GM12878 (cell line): Measurements from ENCODE around the gene NOXA1. TPM values are rescaled to one million over a fixed set of nuclear protein-coding genes. Genes with fewer than 3 reads are reported as not detected.

Experiments used
- ATAC-seq: fragments of 200-7000 bp; cut with Tn5 transposase; 3 replicates; pipeline ENCODE4 v1.9.1; 2020; ENCODE audit warnings: mild to moderate bottlenecking, moderate library complexity
- BruUV-seq: library from RNA; stranded (reverse); fragments of 400-500 nt; replicated peaks from 2 replicates; lab custom pipeline; 2021; lab: Mats Ljungman, UMichigan
- CTCF ChIA-PET: fragments of 300-600 bp; sonication (Branson Sonifier 250); formaldehyde crosslinking; extraction: SDS; loops from one replicate; lab custom pipeline; 2021; ENCODE audit warnings: inconsistent platforms; lab: Yijun Ruan, JAX
- POLR2A ChIA-PET: fragments of 350-600 bp; formaldehyde crosslinking; extraction: SDS; loops from one replicate; lab custom pipeline; 2021; ENCODE audit warnings: inconsistent platforms; lab: Charles Lee
- RAD21 ChIA-PET: fragments of 300-600 bp; sonication (Branson Sonifier 250); formaldehyde crosslinking; loops from one replicate; lab custom pipeline; 2023; ENCODE audit warnings: antibody characterized with exemption; ENCODE audit not compliant: unreplicated experiment; lab: Charles Lee
- SMC1A ChIA-PET: fragments of 300-600 bp; sonication (Branson Sonifier 250); formaldehyde crosslinking; loops from one replicate; lab custom pipeline; 2023; ENCODE audit not compliant: unreplicated experiment, uncharacterized antibody; lab: Charles Lee
- DNase-seq: peaks from one replicate; pipeline ENCODE4 v3.0.0-alpha.2; 2011; ENCODE audit warnings: low read depth, low spot score
- FAIRE-seq: peaks from 3 replicates; lab custom pipeline; 2011; peaks lifted over from hg19 to GRCh38; lab: Jason Lieb, UNC
- H2AFZ ChIP-seq: 2 replicates; pipeline ENCODE4 v1.6.0; 2011; ENCODE audit warnings: low read depth, low read length, control low read depth; ENCODE audit not compliant: control insufficient read depth
- H3K27ac ChIP-seq: 2 replicates; pipeline ENCODE4 v1.5.1; 2011; ENCODE audit warnings: control low read depth; ENCODE audit not compliant: control insufficient read depth, insufficient read depth
- H3K27me3 ChIP-seq, 2 experiments: replicated peaks in 1 of 2; 2 replicates each; pipeline versions ENCODE4 v1.6.0 to v1.6.1; 2011; ENCODE audit warnings: low read length in 1 of 2; ENCODE audit not compliant: control insufficient read depth in 2 of 2, insufficient read depth in 2 of 2
- H3K36me3 ChIP-seq, 2 experiments: 2 replicates each; pipeline ENCODE4 v1.5.1; 2011; ENCODE audit warnings: low read length in 1 of 2; ENCODE audit not compliant: control insufficient read depth in 2 of 2, insufficient read depth in 2 of 2
- H3K4me1 ChIP-seq: 2 replicates; pipeline ENCODE4 v1.6.1; 2011; ENCODE audit warnings: mild to moderate bottlenecking, low read length, moderate library complexity, mixed read lengths; ENCODE audit not compliant: control insufficient read depth, insufficient read depth
- H3K4me2 ChIP-seq: 2 replicates; pipeline ENCODE4 v1.6.0; 2011; ENCODE audit warnings: control low read depth; ENCODE audit not compliant: control insufficient read depth, insufficient read depth
- H3K4me3 ChIP-seq: fragments of 200-600 bp; sonication (generic); 2 replicates; pipeline ENCODE4 v1.5.1; 2016
- H3K79me2 ChIP-seq: 2 replicates; pipeline ENCODE4 v1.6.0; 2011; ENCODE audit warnings: low read length; ENCODE audit not compliant: control insufficient read depth, insufficient read depth
- H3K9ac ChIP-seq: 2 replicates; pipeline ENCODE4 v1.8.0; 2011; ENCODE audit warnings: low read length, control low read depth, mixed read lengths; ENCODE audit not compliant: control insufficient read depth, insufficient read depth
- H3K9me3 ChIP-seq: replicated peaks from 3 replicates; pipeline ENCODE4 v1.5.1; 2011; ENCODE audit warnings: mild to moderate bottlenecking, low read length; ENCODE audit not compliant: control insufficient read depth, insufficient read depth
- H4K20me1 ChIP-seq: 2 replicates; pipeline ENCODE4 v1.6.0; 2011; ENCODE audit not compliant: control insufficient read depth, insufficient read depth
- ATF7 ChIP-seq: fragments of 450-650 bp; IDR thresholded peaks from 2 replicates; pipeline ENCODE4 v1.6.1; 2016; ENCODE audit warnings: low read depth, mild to moderate bottlenecking
- BCL11A ChIP-seq: IDR thresholded peaks from 2 replicates; pipeline ENCODE4 v1.6.1; 2011; ENCODE audit warnings: low read depth, low read length
- CBX5 ChIP-seq: sonication (generic); IDR thresholded peaks from 2 replicates; pipeline ENCODE4 v1.6.1; 2016; ENCODE audit warnings: low read depth, moderate library complexity, mild to moderate bottlenecking, inconsistent platforms
- FOS ChIP-seq: IDR thresholded peaks from 3 replicates; pipeline ENCODE4 v1.6.1; 2011; ENCODE audit warnings: borderline replicate concordance; ENCODE audit not compliant: insufficient read length; ENCODE audit errors: extremely low read depth
- GABPA ChIP-seq: IDR thresholded peaks from 2 replicates; pipeline ENCODE4 v1.6.1; 2014; ENCODE audit warnings: antibody characterized with exemption, low read depth, mild to moderate bottlenecking, inconsistent platforms
- IKZF2 ChIP-seq, 2 experiments: fragments of 450-650 bp; IDR thresholded peaks; 2 replicates each; pipeline ENCODE4 v1.6.1; 2017; ENCODE audit warnings: mild to moderate bottlenecking in 2 of 2, moderate library complexity in 2 of 2
- KDM1A ChIP-seq: fragments of 200-600 bp; sonication (generic); IDR thresholded peaks from 2 replicates; pipeline ENCODE4 v1.6.1; 2016; ENCODE audit warnings: borderline replicate concordance
- PKNOX1 ChIP-seq: fragments of 450-650 bp; IDR thresholded peaks from 2 replicates; pipeline ENCODE4 v1.6.1; 2016; ENCODE audit warnings: mild to moderate bottlenecking
- POLR2A ChIP-seq: IDR thresholded peaks from 2 replicates; pipeline ENCODE4 v1.6.1; 2011; ENCODE audit warnings: low read depth, mild to moderate bottlenecking, low read length
- SIX5 ChIP-seq: IDR thresholded peaks from 2 replicates; pipeline ENCODE4 v1.6.1; 2011; ENCODE audit warnings: mild to moderate bottlenecking, low read depth, low read length, moderate library complexity; ENCODE audit not compliant: severe bottlenecking
- SMAD1 ChIP-seq: fragments of 450-650 bp; IDR thresholded peaks from 2 replicates; pipeline ENCODE4 v1.6.1; 2018; ENCODE audit warnings: mild to moderate bottlenecking, low read depth; ENCODE audit not compliant: partially characterized antibody
- TARDBP ChIP-seq: IDR thresholded peaks from 2 replicates; pipeline ENCODE4 v1.6.1; 2016; ENCODE audit warnings: borderline replicate concordance
- YY1 ChIP-seq: IDR thresholded peaks from 2 replicates; pipeline ENCODE4 v1.6.1; 2011; ENCODE audit warnings: low read depth, mild to moderate bottlenecking, low read length
- ZNF207 ChIP-seq: fragments of 450-650 bp; IDR thresholded peaks from 2 replicates; pipeline ENCODE4 v1.6.1; 2014; ENCODE audit warnings: antibody characterized with exemption, mild to moderate bottlenecking, borderline replicate concordance
- WGBS: methylation state at CpG from one replicate; pipeline ENCODE4 v1.1.6; 2016; ENCODE audit warnings: low lambda C conversion rate; ENCODE audit not compliant: insufficient replicate concordance, insufficient coverage; ENCODE audit errors: missing lambda C conversion rate; 5-methylcytosine and 5-hydroxymethylcytosine counted together
- in situ Hi-C: fragments of 300-500 bp; cut with MboI; formaldehyde crosslinking; loops from 9 replicates; pipeline ENCODE4 v1.14.3; 2018; ENCODE audit warnings: mixed read lengths
- intact Hi-C: fragments of 100-400 bp; cut with micrococcal nuclease; formaldehyde crosslinking; loops from one replicate; pipeline ENCODE4 v1.14.2; 2022; ENCODE audit not compliant: unreplicated experiment
- polyA plus RNA-seq, 11 experiments: library from polyadenylated mRNA; depleted of rRNA in 4 of 11; unstranded in 6 of 11; stranded (reverse) in 5 of 11; fragments of >200 nt; fragmentation: Nextera tagmentation in 4 of 11; fragmentation: Illumina TruSeq in 1 of 11; extraction: Ambion mirVana in 4 of 11; extraction: Trizol in 1 of 11; gene quantifications; 1 replicate in 1 of 11; 2 replicates in 10 of 11; pipeline versions ENCODE4 v1.2.1 to v1.2.3, GENCODE V29; 2011 to 2016; ENCODE audit warnings: inconsistent platforms in 2 of 11, missing spikeins in 2 of 11, low read depth in 1 of 11
- total RNA-seq, 4 experiments: library from RNA; depleted of rRNA in 3 of 4; stranded (reverse); fragments of >200 nt in 3 of 4; fragmentation: Illumina TruSeq in 1 of 4; extraction: Trizol in 1 of 4; gene quantifications; 2 replicates each; pipeline versions ENCODE4 v1.2.1 to v1.2.3, GENCODE V29; 2013 to 2021
- TF ChIP-seq, protein P1 (sequence below): IDR thresholded peaks from 2 replicates; pipeline ENCODE4 v1.6.1; 2011; ENCODE audit warnings: low read depth, mild to moderate bottlenecking, low read length, moderate library complexity, borderline replicate concordance; ENCODE audit errors: extremely low read depth

The NOXA1 gene
- total and polyA plus RNA-seq, 10 of the 15 experiments (the other 5 are each of a cell fraction or from before 2014, with no cell fraction given): 0.08 to 0.20 TPM; not detected in 8

DNA sequence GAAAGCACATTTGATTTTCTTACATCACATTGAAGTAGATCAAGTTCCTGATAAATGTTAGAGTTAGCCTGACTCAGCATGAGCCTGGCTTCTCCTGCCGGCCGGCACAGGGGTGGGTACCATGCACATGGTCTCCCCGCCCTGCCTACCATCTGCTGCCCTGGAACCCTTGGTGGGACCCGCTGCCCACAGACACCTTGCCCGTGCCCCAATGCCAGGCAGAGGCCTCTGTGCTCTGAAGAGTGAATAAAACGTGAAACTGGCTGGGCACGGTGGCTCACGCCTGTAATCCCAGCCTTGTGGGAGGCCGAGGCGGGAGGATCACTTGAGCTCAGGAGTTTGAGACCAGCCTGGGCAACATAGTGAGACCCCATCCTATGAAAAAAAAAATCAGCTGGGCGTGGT is 17.5 kb upstream of the NOXA1 start:
- SMC1A ChIA-PET: no interaction called here
- TF ChIP-seq ZNF207 (no peak), IKZF2 (IDR thresholded peaks at IDR 0.05) (no peak), PKNOX1 (no peak), SMAD1 (no peak), POLR2A (no peak), ATF7 (no peak), CBX5 (no peak), BCL11A (no peak), YY1 (no peak), KDM1A (no peak), TARDBP (no peak), SIX5 (no peak), GABPA (no peak), FOS (no peak)
- TF ChIP-seq, protein P1, sequence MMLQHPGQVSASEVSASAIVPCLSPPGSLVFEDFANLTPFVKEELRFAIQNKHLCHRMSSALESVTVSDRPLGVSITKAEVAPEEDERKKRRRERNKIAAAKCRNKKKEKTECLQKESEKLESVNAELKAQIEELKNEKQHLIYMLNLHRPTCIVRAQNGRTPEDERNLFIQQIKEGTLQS: no peak
- TF ChIP-seq, all 136 proteins: peak for 0
- Histone ChIP-seq H3K27ac (no peak overlapping the region), H3K9ac (no peak overlapping the region), H4K20me1 (no peaks in the 10 kb centered on the region), H3K4me1 (peaks cover 8% of the 10 kb centered on the region), H3K27me3 (no peaks in the 10 kb centered on the region), H3K79me2 (no peaks in the 10 kb centered on the region), H3K4me2 (no peak overlapping the region), H2AFZ (no peak overlapping the region), H3K9me3 (peaks cover 16% of the 10 kb centered on the region), H3K4me3 (no peak overlapping the region), H3K36me3 (no peaks in the 10 kb centered on the region; a peak in 1 of 4 replicates)
- RAD21 ChIA-PET: interaction anchor here (1.0 kb wide), 1 partner anchor 103 kb away, joined by 3 read pairs; the partner anchor contains the start of gene NRARP
- FAIRE-seq (no peak), DNase-seq (no peak), ATAC-seq (no peak)
- in situ Hi-C loops (loop anchor here (5.0 kb wide), 1 partner anchor 113 kb away; no protein-coding TSS in a partner anchor), intact Hi-C loops (loop anchor here (2.0 kb wide), 1 partner anchor 103 kb away; the partner anchor contains the start of gene NRARP)
- no TSS peak for BruUV-seq
- WGBS: 92% methylated on average over 11 of the region's 11 CpGs
- CTCF ChIA-PET: interaction anchor here (0.7 to 1.0 kb wide), 2 partner anchors 119 to 310 kb away, joined by 3 read pairs; no protein-coding TSS in a partner anchor
- POLR2A ChIA-PET: no interaction called here
